Peyer's patch (tissue), 4 donors: Measurements from ENCODE around the gene TMEM107.

ENCODE experiments used
- CTCF ChIP-seq, 6 experiments: fragments of 450-650 bp in 4 of 6; fragments of 200-600 bp in 2 of 6; sonication (generic) in 1 of 6; IDR thresholded peaks; one replicate each; pipeline ENCODE4 v1.5.1; 2017 to 2019; ENCODE audit warnings: antibody characterized with exemption in 6 of 6, mild to moderate bottlenecking in 3 of 6, moderate library complexity in 1 of 6
- POLR2A ChIP-seq, 2 donors: fragments of 450-650 bp; IDR thresholded peaks; one replicate each; pipeline ENCODE4 v1.5.1; 2017; ENCODE audit warnings: antibody characterized with exemption in 2 of 2, mild to moderate bottlenecking in 2 of 2, moderate library complexity in 2 of 2

- TF ChIP-seq POLR2A (IDR thresholded peaks at IDR 0.05) (peak; percentile 55 to 70), CTCF (IDR thresholded peaks at IDR 0.05) (no peak)
Observed at GRCh38 chr17:8222630-8223355, 46.6 kb upstream of the TMEM107 start.
